Prostate gland (tissue), 2 donors: ENCODE measurements around the gene PRAC2. TPM values are rescaled to one million over a fixed set of nuclear protein-coding genes. Genes with fewer than 3 reads are reported as not detected.

Experiments used
- DNase-seq: peaks from one replicate; pipeline ENCODE4 v3.0.0-alpha.2; 2019; ENCODE audit warnings: low spot score
- H3K27ac ChIP-seq, 2 donors: fragments of 200-600 bp; sonication (generic); 2 replicates each; pipeline ENCODE4 v1.5.1; 2017 to 2019
- H3K27me3 ChIP-seq: fragments of 200-600 bp; sonication (generic); replicated peaks from 2 replicates; pipeline ENCODE4 v1.5.1; 2019; ENCODE audit not compliant: insufficient read depth
- H3K36me3 ChIP-seq, 2 donors: fragments of 200-600 bp; sonication (generic); 1 replicate in 1 of 2; 2 replicates in 1 of 2; pipeline versions ENCODE4 v1.5.1 to v1.8.1; 2017 to 2019
- H3K4me1 ChIP-seq: fragments of 200-600 bp; sonication (generic); replicated peaks from 2 replicates; pipeline ENCODE4 v1.5.1; 2019
- H3K4me3 ChIP-seq, 2 donors: fragments of 200-600 bp; sonication (generic); 2 replicates each; pipeline ENCODE4 v1.5.1; 2017 to 2019
- H3K9me3 ChIP-seq: fragments of 200-600 bp; sonication (generic); 2 replicates; pipeline ENCODE4 v1.5.1; 2017
- POLR2A ChIP-seq: fragments of 450-650 bp; IDR thresholded peaks from one replicate; pipeline ENCODE4 v1.6.1; 2016; ENCODE audit warnings: antibody characterized with exemption, mild to moderate bottlenecking
- POLR2AphosphoS5 ChIP-seq: sonication (generic); formaldehyde crosslinking; IDR thresholded peaks from one replicate; pipeline ENCODE4 v1.6.1; 2017; ENCODE audit warnings: antibody characterized with exemption
- WGBS: methylation state at CpG from one replicate; pipeline ENCODE4 v1.1.5; 2018; 5-methylcytosine and 5-hydroxymethylcytosine counted together
- intact Hi-C: fragments of 100-400 bp; cut with DNase I; formaldehyde crosslinking; loops from one replicate; pipeline ENCODE4 v1.14.2; 2022
- total RNA-seq, 2 donors: library from RNA; depleted of rRNA; stranded (reverse); fragments of >200 nt; gene quantifications; one replicate each; pipeline ENCODE4 v1.1.0, GENCODE V29; 2016
- TF ChIP-seq, protein P1 (sequence below), 4 experiments: fragments of 200-600 bp in 2 of 4; fragments of 450-650 bp in 2 of 4; sonication (generic) in 2 of 4; IDR thresholded peaks; 1 replicate in 3 of 4; 2 replicates in 1 of 4; pipeline ENCODE4 v1.5.1; 2016 to 2019; ENCODE audit warnings: antibody characterized with exemption in 4 of 4, mild to moderate bottlenecking in 2 of 4, moderate library complexity in 2 of 4

PRAC2 gene
- total RNA-seq, 2 donors from 2014 or later: 9.6 to 135 TPM

DNA sequence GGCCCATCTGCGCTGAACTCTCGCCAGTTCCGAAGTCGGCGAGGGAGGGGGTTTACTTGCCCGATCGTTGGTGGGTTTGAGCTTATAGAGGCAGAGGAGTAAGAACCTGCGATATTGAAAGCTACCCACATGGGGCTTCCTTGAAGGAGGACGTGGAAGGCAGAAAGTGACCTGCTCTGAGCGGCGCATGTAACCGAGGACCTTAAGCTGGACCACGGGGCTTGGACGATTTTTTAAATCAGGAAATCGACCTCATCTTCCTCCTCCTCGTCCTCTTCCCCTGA lies 2.0 kb downstream of the PRAC2 start:
- H3K4me3 ChIP-seq: peak overlapping the region; percentile 55 to 63
- no peak for DNase-seq
- 2% methylated on average over 16 of the region's 16 CpGs for WGBS
- peak overlapping the region; percentile 97 to 98 for H3K27ac ChIP-seq
- peaks cover 10% of the 10 kb centered on the region for H3K4me1 ChIP-seq
- H3K27me3 ChIP-seq: no peaks in the 10 kb centered on the region
- H3K36me3 ChIP-seq: no peaks in the 10 kb centered on the region
- TF ChIP-seq POLR2A (no peak), POLR2AphosphoS5 (no peak)
- TF ChIP-seq, protein P1, sequence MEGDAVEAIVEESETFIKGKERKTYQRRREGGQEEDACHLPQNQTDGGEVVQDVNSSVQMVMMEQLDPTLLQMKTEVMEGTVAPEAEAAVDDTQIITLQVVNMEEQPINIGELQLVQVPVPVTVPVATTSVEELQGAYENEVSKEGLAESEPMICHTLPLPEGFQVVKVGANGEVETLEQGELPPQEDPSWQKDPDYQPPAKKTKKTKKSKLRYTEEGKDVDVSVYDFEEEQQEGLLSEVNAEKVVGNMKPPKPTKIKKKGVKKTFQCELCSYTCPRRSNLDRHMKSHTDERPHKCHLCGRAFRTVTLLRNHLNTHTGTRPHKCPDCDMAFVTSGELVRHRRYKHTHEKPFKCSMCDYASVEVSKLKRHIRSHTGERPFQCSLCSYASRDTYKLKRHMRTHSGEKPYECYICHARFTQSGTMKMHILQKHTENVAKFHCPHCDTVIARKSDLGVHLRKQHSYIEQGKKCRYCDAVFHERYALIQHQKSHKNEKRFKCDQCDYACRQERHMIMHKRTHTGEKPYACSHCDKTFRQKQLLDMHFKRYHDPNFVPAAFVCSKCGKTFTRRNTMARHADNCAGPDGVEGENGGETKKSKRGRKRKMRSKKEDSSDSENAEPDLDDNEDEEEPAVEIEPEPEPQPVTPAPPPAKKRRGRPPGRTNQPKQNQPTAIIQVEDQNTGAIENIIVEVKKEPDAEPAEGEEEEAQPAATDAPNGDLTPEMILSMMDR (IDR thresholded peaks at IDR 0.05): no peak
- H3K9me3 ChIP-seq: no peaks in the 10 kb centered on the region
- intact Hi-C loops: loop anchor here (5.0 to 10.0 kb wide), 2 partner anchors 67 to 160 kb away; no protein-coding TSS in a partner anchor

DNA sequence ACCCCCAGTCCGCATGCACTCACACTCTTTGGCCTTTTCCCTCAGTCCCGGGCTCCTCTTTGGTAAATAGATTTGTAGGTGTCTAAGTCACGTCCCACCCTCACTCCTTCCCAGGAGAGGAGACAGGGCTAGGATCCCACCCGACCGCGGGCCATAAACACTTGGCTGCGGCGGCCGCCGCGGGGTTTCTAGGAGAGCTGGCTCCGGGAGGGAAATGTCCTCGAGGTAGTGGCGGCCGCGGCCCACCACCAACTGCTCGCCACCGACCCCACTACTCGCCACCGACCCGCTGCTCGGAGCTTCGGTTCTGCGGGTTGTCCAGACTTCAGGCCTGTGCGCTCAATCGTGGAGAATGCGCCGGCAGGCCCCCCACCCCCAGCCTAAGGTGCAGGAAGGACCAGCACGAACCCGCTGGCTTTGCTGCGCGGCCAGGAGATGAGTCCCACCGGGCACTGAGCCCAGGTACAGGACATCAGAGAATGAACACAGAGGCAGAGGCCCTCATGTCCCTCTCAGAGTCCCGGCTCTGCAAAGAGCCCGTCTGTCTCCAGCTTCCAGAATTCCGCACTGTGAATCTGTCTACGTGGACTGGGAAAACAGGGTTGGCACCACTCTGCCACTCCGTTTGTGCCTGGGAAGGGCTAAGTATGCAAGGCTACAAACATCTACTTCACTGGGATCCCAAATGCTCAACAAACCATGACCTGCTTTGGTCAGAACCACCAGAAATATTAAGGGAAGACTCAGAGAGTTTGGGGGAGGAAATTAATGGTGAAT lies 2.5 kb downstream of the PRAC2 start:
- H3K4me3 ChIP-seq: peak overlapping the region; percentile 55 to 63
- H3K27me3 ChIP-seq: no peaks in the 10 kb centered on the region
- intact Hi-C loops: loop anchor here (5.0 to 10.0 kb wide), 2 partner anchors 67 to 159 kb away; no protein-coding TSS in a partner anchor
- no peak for TF ChIP-seq POLR2A
- TF ChIP-seq, protein P1 (IDR thresholded peaks at IDR 0.05): no peak
- no peak for TF ChIP-seq POLR2AphosphoS5
- H3K27ac ChIP-seq: peak overlapping the region; percentile 97 to 98
- no peaks in the 10 kb centered on the region for H3K36me3 ChIP-seq
- WGBS: 3% methylated on average over 34 of the region's 38 CpGs
- peak; percentile 44 for DNase-seq
- H3K9me3 ChIP-seq: no peaks in the 10 kb centered on the region
- H3K4me1 ChIP-seq: peaks cover 15% of the 10 kb centered on the region

DNA sequence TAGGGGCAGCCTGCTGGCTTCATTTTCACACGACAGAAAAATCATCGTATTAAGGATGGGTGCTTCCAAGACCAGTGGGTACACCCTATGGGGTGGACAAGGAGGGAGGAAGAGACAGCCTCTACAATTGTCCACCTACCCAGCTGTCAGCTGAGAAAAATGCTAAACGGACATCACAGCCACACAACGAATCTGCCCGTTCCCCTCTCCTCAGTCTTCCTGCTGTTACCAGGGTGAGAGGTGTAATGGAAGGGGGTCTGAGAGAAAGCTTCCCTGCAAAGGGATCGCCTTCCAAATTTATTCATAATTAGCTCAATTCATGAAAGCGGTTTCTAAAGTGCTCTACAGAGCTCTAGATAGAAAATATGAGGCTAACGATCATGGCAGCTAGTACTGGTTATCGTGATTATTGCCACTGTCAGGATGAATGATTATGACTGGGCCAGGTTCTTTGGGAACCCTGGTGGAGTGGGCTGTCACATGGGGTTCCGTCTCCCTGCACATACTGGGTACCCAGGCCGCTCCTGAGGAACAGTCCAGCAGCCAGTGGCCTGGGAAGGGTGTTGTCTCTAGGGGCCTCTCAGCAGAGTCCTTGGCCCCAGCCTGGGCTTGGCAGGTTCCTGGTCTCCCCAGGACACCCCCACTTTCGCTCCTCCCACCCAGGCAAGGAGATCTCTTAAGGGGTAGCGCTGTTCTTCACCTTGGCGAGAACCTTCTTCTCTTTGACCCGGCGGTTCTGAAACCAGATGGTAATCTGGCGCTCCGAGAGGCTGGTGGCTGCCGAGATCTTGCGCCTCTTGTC lies 3.3 kb downstream of the PRAC2 start:
- no peak for TF ChIP-seq POLR2AphosphoS5
- peak; percentile 13 for TF ChIP-seq POLR2A

DNA sequence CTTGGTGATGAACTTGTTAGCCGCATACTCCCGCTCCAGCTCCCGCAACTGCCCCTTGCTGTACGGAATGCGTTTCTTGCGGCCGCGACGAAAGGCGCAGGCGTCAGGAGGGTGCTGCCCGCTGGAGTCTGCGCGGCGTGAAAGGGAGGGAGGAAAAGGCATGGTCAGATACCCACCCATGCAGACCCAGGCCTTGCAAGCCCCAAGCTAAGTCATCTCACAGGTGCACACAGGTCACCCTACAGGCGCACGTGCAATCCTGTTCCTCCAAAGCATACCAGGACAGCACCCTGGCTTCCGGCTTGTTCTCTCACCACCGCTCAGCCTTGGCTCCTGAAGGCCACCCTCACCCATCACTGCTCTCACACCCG lies 3.9 kb downstream of the PRAC2 start:
- peak overlapping the region; percentile 97 to 98 for H3K27ac ChIP-seq
- DNase-seq: peak; percentile 55
- intact Hi-C loops: loop anchor here (5.0 to 10.0 kb wide), 2 partner anchors 65 to 158 kb away; no protein-coding TSS in a partner anchor
- WGBS: 2% methylated on average over 20 of the region's 20 CpGs
- no peaks in the 10 kb centered on the region for H3K36me3 ChIP-seq
- no peaks in the 10 kb centered on the region for H3K9me3 ChIP-seq
- H3K4me1 ChIP-seq: peaks cover 15% of the 10 kb centered on the region
- H3K27me3 ChIP-seq: no peaks in the 10 kb centered on the region
- peak overlapping the region; percentile 55 to 63 for H3K4me3 ChIP-seq
- TF ChIP-seq, protein P1 (IDR thresholded peaks at IDR 0.05): no peak
- TF ChIP-seq POLR2AphosphoS5 (peak; percentile 8), POLR2A (peak; percentile 8)

More for the DNA sequence above, 3.3 kb downstream of the PRAC2 start:
- H3K27ac ChIP-seq: peak overlapping the region; percentile 97 to 98
- intact Hi-C loops: loop anchor here (5.0 to 10.0 kb wide), 2 partner anchors 66 to 158 kb away; no protein-coding TSS in a partner anchor
- peaks cover 15% of the 10 kb centered on the region for H3K4me1 ChIP-seq
- peak overlapping the region; percentile 55 to 63 for H3K4me3 ChIP-seq
- H3K27me3 ChIP-seq: no peaks in the 10 kb centered on the region
- WGBS: 5% methylated on average over 16 of the region's 20 CpGs
- H3K36me3 ChIP-seq: no peaks in the 10 kb centered on the region
- no peak for DNase-seq
- H3K9me3 ChIP-seq: no peaks in the 10 kb centered on the region

DNA sequence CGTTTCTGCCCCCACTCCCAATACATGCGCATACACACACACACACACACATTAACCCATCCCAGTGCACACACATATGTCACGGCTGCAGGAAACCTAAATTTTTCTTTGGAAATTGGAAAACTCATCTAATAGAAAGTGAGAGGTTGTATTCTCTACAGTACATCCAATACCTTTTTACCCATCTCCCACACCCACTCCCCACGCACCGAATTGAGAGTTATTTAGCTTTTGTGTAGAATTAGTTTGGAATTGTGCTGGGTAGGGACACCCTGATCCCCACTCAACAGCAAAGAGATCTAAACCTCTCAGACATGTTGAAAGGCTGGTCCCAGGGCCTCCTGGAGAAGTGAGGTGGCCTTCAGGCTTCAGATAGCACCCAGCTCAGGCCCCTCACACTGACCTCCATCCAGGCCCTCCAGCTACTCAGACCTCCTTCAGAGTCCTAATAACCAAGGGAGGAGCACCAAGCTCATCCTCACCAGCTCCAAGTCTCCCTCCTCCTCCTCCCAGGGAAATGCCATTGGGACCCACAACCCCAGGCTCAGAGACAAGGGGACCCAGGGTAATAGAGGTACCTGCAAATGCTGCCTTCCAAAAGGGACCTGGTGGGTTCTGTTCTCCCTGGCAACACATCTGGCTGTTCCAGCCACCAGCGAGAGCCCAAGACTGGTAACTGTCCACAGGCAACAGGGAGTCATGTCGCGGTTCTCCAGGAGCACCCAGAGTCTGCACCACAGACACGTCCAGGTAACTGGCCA lies 4.6 kb downstream of the PRAC2 start:
- H3K4me1 ChIP-seq: peaks cover 17% of the 10 kb centered on the region
- H3K9me3 ChIP-seq: no peaks in the 10 kb centered on the region
- WGBS: 13% methylated on average over 9 of the region's 9 CpGs
- no peaks in the 10 kb centered on the region for H3K36me3 ChIP-seq
- intact Hi-C loops: loop anchor here (5.0 to 10.0 kb wide), 2 partner anchors 65 to 157 kb away; no protein-coding TSS in a partner anchor
- peak overlapping the region; percentile 97 to 98 for H3K27ac ChIP-seq
- no peaks in the 10 kb centered on the region for H3K27me3 ChIP-seq
- no peak for DNase-seq
- peak overlapping the region; percentile 55 to 63 for H3K4me3 ChIP-seq
- TF ChIP-seq POLR2AphosphoS5: no peak
- TF ChIP-seq POLR2A: no peak
- TF ChIP-seq, protein P1 (IDR thresholded peaks at IDR 0.05): no peak
